IPS-15b (cell line): ENCODE data around the gene YBX1.

Source experiments
- H3K27me3 ChIP-seq: one replicate; pipeline ENCODE4 v1.6.1; 2013; ENCODE audit warnings: low read length; ENCODE audit not compliant: control insufficient read depth, insufficient read depth
- H3K36me3 ChIP-seq: one replicate; pipeline ENCODE4 v1.6.1; 2013; ENCODE audit warnings: low read length; ENCODE audit not compliant: control insufficient read depth, insufficient read depth
- H3K4me1 ChIP-seq: one replicate; pipeline ENCODE4 v1.6.1; 2013; ENCODE audit warnings: mild to moderate bottlenecking, low read length; ENCODE audit not compliant: control insufficient read depth, insufficient read depth
- H3K4me3 ChIP-seq: one replicate; pipeline ENCODE4 v1.5.1; 2013; ENCODE audit warnings: low read depth, low read length
- H3K9ac ChIP-seq: one replicate; pipeline ENCODE4 v1.6.1; 2013; ENCODE audit warnings: low read depth, mild to moderate bottlenecking, low read length
- H3K9me3 ChIP-seq: one replicate; pipeline ENCODE4 v1.6.1; 2013; ENCODE audit warnings: mild to moderate bottlenecking, low read length; ENCODE audit not compliant: control insufficient read depth, insufficient read depth

YBX1 gene

GRCh38 chr1:42681741-42682483 lies at the start of gene YBX1:
Gene YBX1, plus strand, starts transcription at chr1:42682418. Its CDS starts 148 bp downstream, at chr1:42682566.
- H3K36me3 ChIP-seq = peaks cover 4% of the 10 kb centered on the region
- H3K27me3 ChIP-seq = no peaks in the 10 kb centered on the region
- peaks cover 13% of the 10 kb centered on the region for H3K4me1 ChIP-seq
- H3K9ac ChIP-seq = peak within 1 kb of the TSS; percentile 95
- H3K9me3 ChIP-seq = no peaks in the 10 kb centered on the region
- peak within 1 kb of the TSS; percentile 93 for H3K4me3 ChIP-seq

- no peaks in the 10 kb centered on the region for H3K27me3 ChIP-seq
- H3K4me3 ChIP-seq = no peak overlapping the region
- no peaks in the 10 kb centered on the region for H3K4me1 ChIP-seq
- no peaks in the 10 kb centered on the region for H3K9me3 ChIP-seq
- no peaks in the 10 kb centered on the region for H3K36me3 ChIP-seq
- no peak overlapping the region for H3K9ac ChIP-seq
Observed at GRCh38 chr1:42639116-42639515, 43.1 kb upstream of the YBX1 start.

GRCh38 chr1:42646056-42646455 lies 36.2 kb upstream of the YBX1 start:
- no peaks in the 10 kb centered on the region for H3K27me3 ChIP-seq
- no peaks in the 10 kb centered on the region for H3K9me3 ChIP-seq
- H3K36me3 ChIP-seq = no peaks in the 10 kb centered on the region
- H3K4me3 ChIP-seq = no peak overlapping the region
- H3K9ac ChIP-seq = no peak overlapping the region
- H3K4me1 ChIP-seq = no peaks in the 10 kb centered on the region

GRCh38 chr1:42657201-42657600 lies 25.0 kb upstream of the YBX1 start:
- no peak overlapping the region for H3K4me3 ChIP-seq
- no peaks in the 10 kb centered on the region for H3K27me3 ChIP-seq
- H3K9me3 ChIP-seq = no peaks in the 10 kb centered on the region
- H3K36me3 ChIP-seq = peaks cover 5% of the 10 kb centered on the region
- H3K4me1 ChIP-seq = peaks cover 5% of the 10 kb centered on the region
- no peak overlapping the region for H3K9ac ChIP-seq

- Histone ChIP-seq H3K4me1 (peaks cover 5% of the 10 kb centered on the region), H3K9me3 (no peaks in the 10 kb centered on the region)
Observed at GRCh38 chr1:42657981-42658876, 24.0 kb upstream of the YBX1 start, which contains the start of gene PPIH. Gene PPIH, plus strand, starts transcription at chr1:42658423. Its CDS starts 24 bp downstream, at chr1:42658447.

GRCh38 chr1:42658877-42659337 lies 23.3 kb upstream of the YBX1 start:
- H3K4me1 ChIP-seq = peaks cover 5% of the 10 kb centered on the region
- H3K36me3 ChIP-seq = peaks cover 6% of the 10 kb centered on the region
- H3K9ac ChIP-seq = peak overlapping the region; percentile 88
- no peaks in the 10 kb centered on the region for H3K9me3 ChIP-seq
- peak overlapping the region; percentile 96 for H3K4me3 ChIP-seq
- no peaks in the 10 kb centered on the region for H3K27me3 ChIP-seq

More at GRCh38 chr1:42657981-42658876, 24.0 kb upstream of the YBX1 start, which contains the start of gene PPIH:
- Histone ChIP-seq H3K9ac (peak within 1 kb of the TSS; percentile 88), H3K4me3 (peak within 1 kb of the TSS; percentile 96), H3K27me3 (no peaks in the 10 kb centered on the region), H3K36me3 (peaks cover 6% of the 10 kb centered on the region)

- Histone ChIP-seq H3K4me3 (no peak overlapping the region), H3K9ac (no peak overlapping the region), H3K9me3 (no peaks in the 10 kb centered on the region), H3K4me1 (peaks cover 5% of the 10 kb centered on the region), H3K27me3 (no peaks in the 10 kb centered on the region), H3K36me3 (peaks cover 14% of the 10 kb centered on the region)
Observed at GRCh38 chr1:42660907-42661500, 21.2 kb upstream of the YBX1 start.

- H3K27me3 ChIP-seq = no peaks in the 10 kb centered on the region
- H3K9ac ChIP-seq = no peak overlapping the region
- no peak overlapping the region for H3K4me3 ChIP-seq
- peaks cover 26% of the 10 kb centered on the region for H3K36me3 ChIP-seq
- H3K9me3 ChIP-seq = no peaks in the 10 kb centered on the region
- no peaks in the 10 kb centered on the region for H3K4me1 ChIP-seq
Observed at GRCh38 chr1:42669936-42670335, 12.3 kb upstream of the YBX1 start.

GRCh38 chr1:42670425-42670824 lies 11.8 kb upstream of the YBX1 start:
- H3K27me3 ChIP-seq = no peaks in the 10 kb centered on the region
- H3K4me1 ChIP-seq = no peaks in the 10 kb centered on the region
- no peaks in the 10 kb centered on the region for H3K9me3 ChIP-seq
- H3K36me3 ChIP-seq = peaks cover 26% of the 10 kb centered on the region
- H3K4me3 ChIP-seq = no peak overlapping the region
- H3K9ac ChIP-seq = no peak overlapping the region

- no peak overlapping the region for H3K9ac ChIP-seq
- H3K4me1 ChIP-seq = no peaks in the 10 kb centered on the region
- no peaks in the 10 kb centered on the region for H3K27me3 ChIP-seq
- peaks cover 4% of the 10 kb centered on the region for H3K36me3 ChIP-seq
- no peaks in the 10 kb centered on the region for H3K9me3 ChIP-seq
- no peak overlapping the region for H3K4me3 ChIP-seq
Observed at GRCh38 chr1:42674214-42674613, 8.0 kb upstream of the YBX1 start.

- Histone ChIP-seq H3K27me3 (no peaks in the 10 kb centered on the region), H3K9ac (no peak overlapping the region), H3K4me1 (no peaks in the 10 kb centered on the region), H3K4me3 (no peak overlapping the region), H3K36me3 (peaks cover 4% of the 10 kb centered on the region), H3K9me3 (no peaks in the 10 kb centered on the region)
Observed at GRCh38 chr1:42674682-42675081, 7.5 kb upstream of the YBX1 start.
